H9 (cell line): ENCODE measurements around the gene TLR10. TPM values are rescaled to one million over a fixed set of nuclear protein-coding genes. Genes with fewer than 3 reads are reported as not detected.

Experiments
- DNase-seq: peaks from one replicate; pipeline ENCODE4 v3.0.0-alpha.2; 2017
- H2AFZ ChIP-seq: one replicate; pipeline ENCODE4 v1.6.1; 2013; ENCODE audit warnings: mild to moderate bottlenecking, low read length, control low read depth, moderate library complexity
- H2AK5ac ChIP-seq: 2 replicates; pipeline ENCODE4 v1.6.1; 2013; ENCODE audit warnings: low read length, control low read depth, mixed read lengths; ENCODE audit not compliant: insufficient read length
- H2BK120ac ChIP-seq: one replicate; pipeline ENCODE4 v1.6.1; 2013; ENCODE audit warnings: low read depth, mild to moderate bottlenecking, low read length, control low read depth, inconsistent platforms; ENCODE audit not compliant: poor library complexity, severe bottlenecking
- H2BK12ac ChIP-seq: 2 replicates; pipeline ENCODE4 v1.6.1; 2013; ENCODE audit warnings: low read length, control low read depth, mixed read lengths, low read depth; ENCODE audit not compliant: insufficient read length
- H2BK15ac ChIP-seq: 2 replicates; pipeline ENCODE4 v1.6.1; 2013; ENCODE audit warnings: low read depth, low read length, control low read depth
- H2BK20ac ChIP-seq: one replicate; pipeline ENCODE4 v1.6.1; 2013; ENCODE audit warnings: low read depth, mild to moderate bottlenecking, low read length, control low read depth, inconsistent platforms; ENCODE audit not compliant: poor library complexity, severe bottlenecking
- H2BK5ac ChIP-seq: 2 replicates; pipeline ENCODE4 v1.6.1; 2013; ENCODE audit warnings: low read length, control low read depth, mixed read lengths; ENCODE audit not compliant: insufficient read length
- H3K14ac ChIP-seq: 2 replicates; pipeline ENCODE4 v1.6.1; 2013; ENCODE audit warnings: low read length, control low read depth; ENCODE audit not compliant: insufficient read depth
- H3K18ac ChIP-seq: 2 replicates; pipeline ENCODE4 v1.6.1; 2013; ENCODE audit warnings: low read depth, mild to moderate bottlenecking, mixed read lengths, low read length, control low read depth; ENCODE audit not compliant: insufficient read length
- H3K23ac ChIP-seq: 2 replicates; pipeline ENCODE4 v1.6.1; 2013; ENCODE audit warnings: low read length, control low read depth, mixed read lengths, low read depth; ENCODE audit not compliant: insufficient read length
- H3K23me2 ChIP-seq: 2 replicates; pipeline ENCODE4 v1.6.1; 2013; ENCODE audit warnings: low read depth, mild to moderate bottlenecking, mixed read lengths, low read length, control low read depth; ENCODE audit not compliant: insufficient read length, poor library complexity, severe bottlenecking
- H3K27ac ChIP-seq: 2 replicates; pipeline ENCODE4 v1.5.1; 2013; ENCODE audit warnings: low read length, control low read depth, mixed read lengths, low read depth; ENCODE audit not compliant: insufficient read length
- H3K27me3 ChIP-seq: 2 replicates; pipeline ENCODE4 v1.6.1; 2013; ENCODE audit warnings: low read length, control low read depth, inconsistent platforms; ENCODE audit not compliant: insufficient read depth
- H3K4ac ChIP-seq: 2 replicates; pipeline ENCODE4 v1.6.1; 2013; ENCODE audit warnings: low read depth, mild to moderate bottlenecking, control low read depth, inconsistent platforms, low read length, moderate library complexity
- H3K4me1 ChIP-seq: 2 replicates; pipeline ENCODE4 v1.6.1; 2013; ENCODE audit warnings: low read length, control low read depth, inconsistent platforms; ENCODE audit not compliant: insufficient read depth
- H3K4me2 ChIP-seq: 2 replicates; pipeline ENCODE4 v1.6.1; 2013; ENCODE audit warnings: low read length, control low read depth, mixed read lengths; ENCODE audit not compliant: insufficient read length, insufficient read depth
- H3K56ac ChIP-seq: 2 replicates; pipeline ENCODE4 v1.6.1; 2013; ENCODE audit warnings: low read depth, mild to moderate bottlenecking, mixed read lengths, low read length, control low read depth; ENCODE audit not compliant: insufficient read length
- H3K79me1 ChIP-seq: 2 replicates; pipeline ENCODE4 v1.6.1; 2013; ENCODE audit warnings: low read depth, mild to moderate bottlenecking, moderate library complexity, low read length, control low read depth, inconsistent platforms; ENCODE audit not compliant: insufficient read depth, poor library complexity, severe bottlenecking
- H3K79me2 ChIP-seq: 2 replicates; pipeline ENCODE4 v1.6.1; 2013; ENCODE audit warnings: low read length, control low read depth, inconsistent platforms; ENCODE audit not compliant: insufficient read depth
- H3K9ac ChIP-seq: 2 replicates; pipeline ENCODE4 v1.6.1; 2013; ENCODE audit warnings: low read length, control low read depth, mixed read lengths; ENCODE audit not compliant: insufficient read length; ENCODE audit errors: extremely low read depth
- H3K9me3 ChIP-seq: one replicate; pipeline ENCODE4 v1.6.1; 2013; ENCODE audit warnings: low read depth, low read length, inconsistent platforms; ENCODE audit not compliant: control insufficient read depth
- H3T11ph ChIP-seq: one replicate; pipeline ENCODE4 v1.6.1; 2013; ENCODE audit warnings: mild to moderate bottlenecking, low read length, control low read depth, inconsistent platforms
- H4K20me1 ChIP-seq: one replicate; pipeline ENCODE4 v1.6.1; 2013; ENCODE audit not compliant: control insufficient read depth, insufficient read length, insufficient read depth
- H4K5ac ChIP-seq: 2 replicates; pipeline ENCODE4 v1.6.1; 2013; ENCODE audit warnings: low read depth, mild to moderate bottlenecking, mixed read lengths, low read length, control low read depth; ENCODE audit not compliant: insufficient read length
- H4K8ac ChIP-seq: replicated peaks from 2 replicates; pipeline ENCODE4 v1.6.1; 2013; ENCODE audit warnings: low read length, control low read depth, mixed read lengths, low read depth; ENCODE audit not compliant: insufficient read length
- H4K91ac ChIP-seq: 2 replicates; pipeline ENCODE4 v1.6.1; 2013; ENCODE audit warnings: low read depth, mild to moderate bottlenecking, moderate library complexity, mixed read lengths, low read length, control low read depth; ENCODE audit not compliant: insufficient read length
- H3K27ac Mint-ChIP-seq, 3 experiments: 2 replicates in 2 of 3; 3 replicates in 1 of 3; pipeline ENCODE4 v1.8.0; 2020 to 2021; ENCODE audit warnings: mixed read lengths in 3 of 3, mild to moderate bottlenecking in 1 of 3, moderate library complexity in 1 of 3
- H3K27me3 Mint-ChIP-seq: 2 replicates; pipeline ENCODE4 v1.8.0; 2021; ENCODE audit warnings: low read depth, mild to moderate bottlenecking, moderate library complexity, mixed read lengths
- H3K36me3 Mint-ChIP-seq, 3 experiments: 2 replicates in 2 of 3; 3 replicates in 1 of 3; pipeline ENCODE4 v1.8.0; 2020 to 2021; ENCODE audit warnings: low read depth in 3 of 3, mixed read lengths in 3 of 3; ENCODE audit not compliant: insufficient read depth in 1 of 3
- H3K4me1 Mint-ChIP-seq, 2 experiments: 2 replicates each; pipeline ENCODE4 v1.8.0; 2020; ENCODE audit warnings: mixed read lengths in 2 of 2
- H3K4me3 Mint-ChIP-seq, 2 experiments: 2 replicates in 1 of 2; 3 replicates in 1 of 2; pipeline ENCODE4 v1.8.0; 2020 to 2021; ENCODE audit warnings: mild to moderate bottlenecking in 2 of 2, mixed read lengths in 2 of 2, moderate library complexity in 1 of 2
- H3K9me3 Mint-ChIP-seq, 2 experiments: 2 replicates in 1 of 2; 3 replicates in 1 of 2; pipeline ENCODE4 v1.8.0; 2020; ENCODE audit warnings: mild to moderate bottlenecking in 2 of 2, mixed read lengths in 2 of 2, moderate library complexity in 1 of 2
- CTCF ChIP-seq: fragments of 200-600 bp; sonication (generic); conservative IDR thresholded peaks from 3 replicates; pipeline ENCODE4 v1.8.0; 2021; ENCODE audit warnings: antibody characterized with exemption, mild to moderate bottlenecking
- WGBS: extraction: QIAGEN DNeasy Blood & Tissue Kit; methylation state at CpG from one replicate; pipeline ENCODE4 v1.1.7; 2013; ENCODE audit warnings: missing lambda C conversion rate, low lambda C conversion rate, mixed read lengths; ENCODE audit not compliant: insufficient read length; ENCODE audit errors: extremely low coverage; 5-methylcytosine and 5-hydroxymethylcytosine counted together
- total RNA-seq: library from RNA; stranded (reverse); gene quantifications from 2 replicates; pipeline ENCODE4 v1.2.1, GENCODE V29; 2021

TLR10 gene
- total RNA-seq, 1 experiment from 2014 or later = not detected

GRCh38 chr4:38784141-38784540, 1.4 kb upstream of the TLR10 start:
- WGBS = no CpG with 5 or more reads among the region's 4 CpGs

More at GRCh38 chr4:38784141-38784540, 1.4 kb upstream of the TLR10 start:
- no peaks in the 10 kb centered on the region for H3K23me2 ChIP-seq
- H3K27ac Mint-ChIP-seq = no peak overlapping the region
- H3K4ac ChIP-seq = no peak overlapping the region
- no peak overlapping the region for H2AFZ ChIP-seq
- no peak overlapping the region for H3K4me3 Mint-ChIP-seq
- H2BK5ac ChIP-seq = no peak overlapping the region
- no peak for TF ChIP-seq CTCF
- H3K79me1 ChIP-seq = no peaks in the 10 kb centered on the region
- H4K91ac ChIP-seq = no peak overlapping the region
- H3K9ac ChIP-seq = no peak overlapping the region
- H3K36me3 Mint-ChIP-seq = no peaks in the 10 kb centered on the region
- H4K8ac ChIP-seq = no peak overlapping the region
- no peaks in the 10 kb centered on the region for H4K20me1 ChIP-seq
- no peak overlapping the region for H2BK20ac ChIP-seq
- no peaks in the 10 kb centered on the region for H3K27me3 Mint-ChIP-seq
- no peak overlapping the region for H3K18ac ChIP-seq
- no peak overlapping the region for H2BK15ac ChIP-seq
- no peak overlapping the region for H3K27ac ChIP-seq
- H3K4me1 Mint-ChIP-seq = no peaks in the 10 kb centered on the region
- no peak overlapping the region for H2AK5ac ChIP-seq
- H3K79me2 ChIP-seq = no peaks in the 10 kb centered on the region
- H2BK120ac ChIP-seq = no peak overlapping the region
- DNase-seq = no peak
- no peak overlapping the region for H4K5ac ChIP-seq
- no peak overlapping the region for H2BK12ac ChIP-seq
- H3K9me3 Mint-ChIP-seq = no peaks in the 10 kb centered on the region; a peak in 1 of 5 replicates
- no peak overlapping the region for H3K23ac ChIP-seq
- H3K56ac ChIP-seq = no peak overlapping the region
- H3K4me2 ChIP-seq = no peak overlapping the region
- H3T11ph ChIP-seq = no peak overlapping the region
- H3K14ac ChIP-seq = no peak overlapping the region
- no peaks in the 10 kb centered on the region for H3K9me3 ChIP-seq
- no peaks in the 10 kb centered on the region for H3K27me3 ChIP-seq
- H3K4me1 ChIP-seq = no peaks in the 10 kb centered on the region
